GM21786 (cell line): ENCODE data around the gene PCK1.
"Not testable (repeated sequence)": the region's sequence is repeated elsewhere in the genome, so short reads cannot be mapped to it uniquely, and the experiment has no call there.

Experiments used
- ATAC-seq: cut with Tn5 transposase; IDR thresholded peaks from one replicate; pipeline ENCODE4 v1.9.1; 2021; ENCODE audit not compliant: unreplicated experiment

Gene PCK1

GRCh38 chr20:57560554-57561355 is at the start of gene PCK1:
TSS of gene PCK1 (plus strand) at chr20:57561110. CDS start at chr20:57561412, 302 bp downstream.
- ATAC-seq = no peak

GRCh38 chr20:57511709-57512108 is 49.2 kb upstream of the PCK1 start:
- ATAC-seq = not testable (repeated sequence)

DNA sequence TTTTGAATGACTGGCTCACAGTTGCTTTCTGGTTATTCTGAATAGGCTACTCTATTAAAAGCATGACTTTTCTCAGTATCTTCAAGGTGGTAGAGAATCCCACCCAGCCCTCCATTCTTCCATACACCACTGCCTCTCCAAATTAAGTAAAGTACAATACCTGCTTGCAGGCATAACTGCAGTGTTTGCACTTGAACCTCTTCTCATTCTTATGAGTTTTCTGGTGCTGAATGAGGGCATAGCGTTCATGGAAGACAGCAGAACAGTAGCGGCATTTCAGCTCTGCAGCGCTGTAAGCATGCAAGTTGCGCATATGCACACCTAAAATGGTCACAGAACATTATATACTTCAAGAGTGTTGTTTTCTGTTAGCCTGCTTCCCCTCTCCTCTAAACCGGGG is 48.5 kb upstream of the PCK1 start:
- ATAC-seq = no peak

- no peak for ATAC-seq
Measured at GRCh38 chr20:57513199-57513598, 47.7 kb upstream of the PCK1 start.

DNA sequence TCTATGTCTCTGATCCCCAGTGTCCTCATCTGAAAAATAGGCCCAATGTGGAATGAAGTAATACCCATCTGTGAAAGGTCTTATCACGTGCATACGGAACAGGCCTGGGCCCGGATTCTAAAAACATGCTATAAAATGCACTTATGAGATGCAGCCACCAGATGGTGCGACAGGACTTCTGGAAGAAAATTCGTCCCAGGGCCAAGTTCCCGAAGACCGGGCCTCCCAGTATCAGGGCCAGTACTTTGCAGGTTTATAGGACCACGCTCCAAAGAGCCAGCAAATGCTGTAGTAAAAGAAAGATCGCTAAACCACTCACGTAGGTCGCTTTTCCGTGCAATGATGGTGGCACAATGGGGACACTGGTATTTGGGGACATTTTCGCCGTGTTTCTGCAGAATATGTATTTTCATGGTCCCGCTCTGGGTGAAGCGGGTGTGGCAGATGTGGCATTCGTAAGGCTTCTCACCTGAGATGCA is 46.6 kb upstream of the PCK1 start:
- no peak for ATAC-seq

DNA sequence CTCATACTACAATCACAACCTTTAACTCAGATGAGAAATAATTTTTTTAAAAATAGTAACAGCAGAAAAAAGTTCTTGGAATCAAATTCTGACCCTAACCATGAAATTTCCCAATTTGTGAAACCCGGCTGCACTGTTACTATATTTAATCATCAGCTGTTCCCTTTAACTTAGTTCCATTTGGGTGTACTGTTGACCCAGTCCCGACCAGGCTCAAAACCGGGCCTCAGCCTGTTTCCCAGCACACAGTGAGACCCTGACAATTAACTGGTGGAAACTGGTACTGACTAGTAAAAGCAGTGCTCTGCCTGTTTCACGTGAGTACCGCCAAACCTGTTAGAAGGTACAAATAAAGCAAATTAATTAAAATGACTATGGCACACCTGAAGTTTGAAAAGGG is 43.0 kb upstream of the PCK1 start:
- ATAC-seq = no peak

DNA sequence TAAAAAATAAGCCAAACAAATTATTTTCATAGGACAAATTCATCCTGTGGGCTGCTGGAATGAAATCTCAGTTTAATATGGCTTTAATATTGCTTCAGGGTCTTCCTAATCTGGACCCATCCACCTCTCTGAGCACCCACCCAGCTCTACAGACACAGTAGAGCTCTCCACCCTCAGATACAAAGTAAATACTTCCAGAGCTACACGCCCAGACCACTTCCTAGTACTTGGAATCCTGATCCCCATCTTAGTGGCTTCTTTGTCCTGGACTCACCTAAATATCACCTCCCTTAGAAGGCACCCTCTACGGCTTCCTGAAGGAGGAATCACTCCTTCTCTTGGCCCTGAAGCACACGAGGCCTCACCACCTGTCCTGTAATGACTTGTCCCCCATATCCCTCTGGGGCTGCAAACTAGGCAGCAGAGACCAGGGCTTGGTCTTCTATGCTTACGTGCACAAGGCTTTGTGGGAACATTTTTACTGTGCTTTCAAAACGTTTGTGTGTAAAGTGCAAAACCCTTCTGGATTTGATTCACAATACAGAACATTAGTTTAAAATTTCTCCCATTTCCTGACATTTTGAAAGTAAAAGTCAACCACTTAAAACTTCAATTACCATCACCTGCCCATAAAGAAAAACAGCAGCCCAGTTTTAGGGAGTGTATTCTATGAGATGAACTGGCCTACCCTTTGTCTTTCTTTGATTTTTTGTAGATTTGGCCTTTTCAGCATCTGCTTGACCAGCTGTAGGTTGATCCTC is 38.4 kb upstream of the PCK1 start:
- ATAC-seq = no peak

- ATAC-seq = no peak
Measured at GRCh38 chr20:57523782-57524181, 37.1 kb upstream of the PCK1 start.

DNA sequence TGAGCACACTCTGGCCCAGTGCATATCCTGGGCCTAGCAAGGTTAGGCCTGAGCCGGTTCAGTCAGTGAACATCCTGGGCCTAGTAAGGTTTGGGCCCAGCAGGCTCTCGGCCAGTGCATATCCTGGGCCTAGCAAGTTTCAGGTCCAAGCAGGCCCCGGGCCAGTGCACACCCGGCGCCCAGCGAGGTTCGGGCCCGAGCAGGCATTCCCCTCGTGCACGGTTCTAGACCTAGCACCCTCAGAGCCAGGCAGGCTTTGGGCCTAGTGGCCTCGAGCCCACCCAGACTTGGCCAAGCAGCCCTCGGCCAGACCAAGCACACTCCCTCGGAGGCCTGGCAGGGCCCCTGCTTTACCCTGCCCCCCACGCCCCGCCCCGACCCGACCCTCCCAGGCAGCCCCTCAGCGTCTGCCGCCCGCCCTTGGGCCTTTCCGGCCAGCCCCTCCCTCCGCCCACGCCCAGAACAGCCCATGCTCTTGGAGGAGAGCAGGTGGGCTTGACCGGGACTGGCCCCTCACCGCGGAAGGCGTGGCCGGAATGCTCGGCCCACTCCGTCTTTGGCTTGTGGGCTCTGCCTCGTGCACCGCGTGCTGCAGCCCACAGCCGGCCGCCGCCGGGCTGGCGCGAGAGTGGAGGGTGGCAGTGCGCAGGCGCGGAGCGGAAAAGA is 36.3 kb upstream of the PCK1 start, which contains the start of gene CTCFL:
Gene CTCFL, minus strand, starts transcription at position 630 of the 666 bp plus-strand sequence. CDS start 935 bp downstream, outside the sequence.
- ATAC-seq = no peak

DNA sequence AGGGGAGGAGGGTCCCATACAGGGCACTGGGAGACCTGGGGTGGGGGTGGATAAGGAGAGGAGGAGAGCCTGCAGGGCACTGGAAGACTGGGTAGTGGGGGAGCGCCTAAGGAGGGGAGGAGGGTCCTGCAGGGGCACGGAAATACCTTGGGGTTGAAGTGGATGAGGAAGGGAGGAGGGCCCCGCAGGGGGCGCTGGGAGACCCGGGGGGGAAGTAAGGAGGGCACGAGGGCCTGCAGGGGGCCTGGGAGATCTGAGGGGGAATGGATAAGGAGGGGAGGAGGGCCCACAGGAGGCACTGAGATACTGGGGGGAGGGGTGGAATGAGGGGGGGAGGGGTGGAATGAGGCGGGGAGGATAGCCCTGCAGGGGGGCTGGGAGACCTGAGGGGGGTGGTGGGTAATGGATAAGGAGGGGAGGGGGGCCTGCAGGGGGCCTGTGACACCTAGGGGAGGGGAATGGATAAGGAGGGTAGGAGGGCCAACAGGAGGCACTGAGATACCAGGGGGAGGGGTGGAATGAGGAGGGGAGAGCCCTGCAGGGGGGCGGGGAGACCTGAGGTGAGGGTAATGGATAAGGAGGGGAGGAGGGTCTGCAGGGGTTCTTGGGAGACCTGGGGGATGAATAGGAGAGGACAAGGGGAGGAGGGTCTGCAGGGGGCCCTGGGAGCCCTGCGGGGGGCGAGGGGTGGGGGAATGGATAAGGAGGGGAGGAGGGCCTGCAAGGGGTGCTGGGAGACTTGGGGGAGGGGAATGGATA is 35.4 kb upstream of the PCK1 start:
- ATAC-seq = no peak

- ATAC-seq = no peak
Measured at GRCh38 chr20:57526087-57526884, 34.6 kb upstream of the PCK1 start.

- no peak for ATAC-seq
Measured at GRCh38 chr20:57526885-57527460, 33.9 kb upstream of the PCK1 start.

- ATAC-seq = no peak
Measured at GRCh38 chr20:57527728-57528127, 33.2 kb upstream of the PCK1 start.

- ATAC-seq = no peak
Measured at GRCh38 chr20:57528148-57528547, 32.8 kb upstream of the PCK1 start.

DNA sequence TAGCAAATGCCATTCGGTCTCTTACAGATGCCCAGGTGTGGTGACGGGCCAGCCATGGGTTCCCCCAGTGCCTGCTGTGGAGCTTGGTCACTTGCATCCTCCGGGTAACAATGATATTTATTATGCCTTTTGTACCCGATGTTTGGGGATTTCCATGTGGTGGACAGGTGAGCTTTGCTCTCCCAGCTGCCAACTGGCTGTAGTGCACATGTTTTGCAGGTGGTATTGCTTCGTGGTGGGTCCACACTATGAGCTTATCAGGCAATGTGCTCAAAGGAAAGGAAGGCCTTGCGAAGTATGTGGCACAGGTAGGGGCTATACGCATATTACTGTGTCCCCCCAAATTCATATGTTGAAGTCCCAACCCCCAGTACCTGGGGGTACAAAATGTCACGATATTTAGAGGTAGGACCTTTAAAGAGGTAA is 31.7 kb upstream of the PCK1 start:
- ATAC-seq = no peak

- ATAC-seq = no peak
Measured at GRCh38 chr20:57529810-57530209, 31.1 kb upstream of the PCK1 start.

- ATAC-seq = no peak
Measured at GRCh38 chr20:57530327-57530981, 30.5 kb upstream of the PCK1 start.

DNA sequence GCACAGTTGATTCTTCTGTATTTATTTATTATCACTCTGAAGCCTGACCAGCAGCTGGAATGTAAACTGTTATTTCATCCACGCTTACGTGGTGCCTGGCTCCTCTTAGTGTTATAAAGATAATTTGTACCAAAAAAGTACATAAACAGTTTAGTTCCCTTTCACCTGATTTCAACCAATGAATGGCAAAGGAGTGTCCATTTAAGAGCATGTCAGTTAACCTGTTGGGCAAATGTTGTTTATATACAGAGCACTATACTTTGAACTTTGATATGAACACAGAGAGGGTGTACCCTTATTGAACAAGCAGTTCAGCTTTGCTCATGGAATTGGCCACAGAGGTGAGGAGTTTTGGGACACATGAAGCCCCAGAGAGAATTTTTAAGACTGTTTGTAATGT is 28.8 kb upstream of the PCK1 start:
- no peak for ATAC-seq

DNA sequence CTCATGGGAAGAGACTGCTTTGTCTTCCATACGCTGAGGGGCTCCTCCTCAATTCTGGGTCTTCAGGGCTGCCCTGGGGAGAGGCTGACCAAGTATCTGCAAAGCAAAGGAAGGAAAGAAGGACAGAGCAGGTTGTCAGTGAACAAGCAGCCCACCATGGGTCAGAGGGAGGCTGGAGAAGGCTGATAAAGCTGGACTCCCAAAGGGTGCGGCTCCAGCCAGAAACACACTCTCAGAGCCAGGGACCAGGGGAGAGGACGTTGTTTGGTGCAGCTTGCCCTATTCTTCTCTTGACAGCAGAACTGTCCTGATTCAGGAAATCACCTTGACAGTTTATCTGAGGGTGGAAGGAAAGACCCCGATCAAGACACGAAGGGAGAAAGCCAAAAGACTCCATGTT is 25.6 kb upstream of the PCK1 start:
- ATAC-seq = no peak
